HG02885 (cell line): ENCODE measurements around the gene METRN.
"Not testable (repeated sequence)": the region's sequence is repeated elsewhere in the genome, so short reads cannot be mapped to it uniquely, and the experiment has no call there.

ENCODE experiments used
- ATAC-seq: cut with Tn5 transposase; IDR thresholded peaks from one replicate; pipeline ENCODE4 v1.9.1; 2021; ENCODE audit warnings: mild to moderate bottlenecking; ENCODE audit not compliant: unreplicated experiment, poor library complexity

The METRN gene

GRCh38 chr16:733382-734207 is 18.7 kb downstream of the METRN start:
- ATAC-seq = no peak

DNA sequence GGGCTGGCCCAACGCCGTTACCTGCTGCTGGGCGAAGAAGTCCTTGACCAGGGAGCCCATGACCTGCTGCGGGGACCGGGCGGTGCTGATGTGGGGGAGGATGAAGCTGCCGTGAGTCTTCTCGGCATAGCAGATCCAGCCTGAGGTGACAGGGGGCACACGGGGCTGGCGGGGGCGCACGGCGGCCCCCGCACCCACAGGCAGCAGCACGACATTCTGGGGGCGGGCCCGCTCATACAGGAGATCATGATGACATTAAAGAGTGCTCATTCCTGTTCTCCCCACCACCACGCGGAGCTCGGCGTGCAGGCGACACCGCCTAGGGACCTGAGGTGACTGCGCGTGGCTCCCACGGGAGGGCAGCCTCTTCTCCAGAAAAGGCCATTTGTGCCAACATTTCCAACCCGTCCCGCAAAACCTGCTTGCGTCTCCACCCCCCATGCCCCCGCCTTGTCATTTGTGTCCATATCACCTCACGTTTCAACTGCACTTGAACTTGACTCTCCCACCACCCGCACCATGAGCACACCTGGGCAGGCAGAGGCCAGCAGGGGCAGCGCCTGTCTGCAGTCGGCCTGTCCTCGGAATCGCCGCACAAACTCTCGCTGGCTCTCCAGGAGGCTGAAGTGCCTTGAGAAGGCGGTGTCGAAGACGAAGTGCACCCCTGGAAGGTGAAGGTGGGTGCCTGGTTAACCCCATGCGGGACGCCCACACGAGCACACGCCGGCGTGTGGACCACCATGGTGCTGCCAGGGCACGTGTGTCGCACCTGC is 19.5 kb downstream of the METRN start:
- no peak for ATAC-seq

DNA sequence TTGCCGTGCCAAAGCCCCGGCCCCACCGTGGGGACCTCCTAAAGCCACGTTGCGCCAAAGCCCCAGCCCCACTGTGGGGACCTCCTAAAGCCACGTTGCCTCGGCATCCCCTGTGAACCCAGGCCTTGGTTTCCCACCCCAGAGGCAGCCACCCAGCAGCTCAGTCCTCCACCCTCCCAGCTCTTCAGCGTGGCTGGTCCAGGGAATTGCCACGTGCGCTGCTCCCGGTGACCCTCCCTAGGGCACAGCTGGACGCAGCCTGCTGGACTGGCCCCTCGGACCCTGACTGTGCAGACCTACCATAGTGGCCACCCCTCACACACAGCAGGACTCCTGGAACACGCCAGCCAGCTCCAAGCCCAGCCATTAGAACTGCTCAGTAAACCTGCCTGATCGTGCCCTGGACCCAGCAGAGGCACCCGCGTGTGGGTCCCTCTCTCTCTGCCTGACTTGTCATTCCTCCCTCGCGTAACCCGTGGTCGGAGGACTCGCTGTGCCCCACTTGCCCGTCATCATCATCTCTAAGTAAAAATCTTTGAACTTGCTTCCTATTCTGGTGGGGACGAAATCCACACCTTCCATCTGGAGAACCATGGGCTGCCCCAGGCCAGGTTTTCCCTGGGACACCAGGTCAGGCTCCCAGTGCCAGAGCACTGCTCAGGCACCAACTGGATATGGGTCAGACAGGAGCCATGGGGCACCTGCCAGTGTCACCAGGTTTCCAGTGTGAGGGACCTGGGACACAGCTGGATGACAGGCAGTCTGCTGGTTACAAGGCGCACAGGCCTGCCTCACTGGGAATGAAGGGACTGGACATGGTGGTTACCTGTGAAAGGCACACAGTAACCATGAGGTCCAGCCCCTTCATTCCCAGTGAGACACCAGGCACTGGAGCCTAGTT is 20.3 kb downstream of the METRN start:
- ATAC-seq = no peak

DNA sequence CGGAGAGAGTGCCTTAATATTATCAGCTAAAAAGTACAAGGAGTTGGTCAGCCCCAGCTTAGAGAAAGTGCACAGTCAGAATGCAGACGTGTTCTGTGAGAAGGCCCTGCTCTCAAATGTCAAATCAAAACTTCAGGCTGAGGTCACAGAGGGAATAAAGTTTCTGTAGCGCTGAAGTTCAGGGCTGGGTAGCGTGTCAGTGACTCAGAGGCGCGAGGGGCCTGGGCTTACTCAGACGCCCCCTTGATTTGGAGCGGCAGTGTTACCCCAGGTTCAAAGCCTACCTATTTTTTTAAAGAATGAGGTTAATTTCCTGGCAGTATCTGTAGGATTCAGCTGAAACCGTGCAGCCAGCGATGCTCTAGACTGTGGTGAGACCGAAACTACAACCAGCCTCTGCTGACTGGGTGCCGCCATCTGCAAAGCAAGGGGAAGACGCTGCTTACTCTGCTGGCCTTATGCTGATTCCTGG is 21.1 kb downstream of the METRN start:
- peak; percentile 37 for ATAC-seq

- no peak for ATAC-seq
Observed at GRCh38 chr16:736936-737481, 22.1 kb downstream of the METRN start.

- no peak for ATAC-seq
Observed at GRCh38 chr16:739560-740458, 24.9 kb downstream of the METRN start.

DNA sequence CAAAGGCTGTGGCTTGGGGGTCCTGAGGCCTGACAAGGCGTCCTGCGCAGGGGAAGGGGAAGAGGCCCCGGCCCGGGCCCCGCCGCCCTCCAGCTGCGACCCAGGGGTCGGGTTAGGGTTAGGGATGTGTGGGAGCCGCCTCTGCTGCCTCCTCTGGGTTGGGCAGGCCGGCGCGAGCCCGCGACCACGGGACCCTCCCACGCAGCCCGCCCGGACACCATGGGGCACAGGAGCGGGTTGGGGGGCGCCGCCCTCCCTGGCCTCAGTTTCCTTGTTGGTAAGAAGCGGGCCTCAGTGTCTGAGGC is 25.5 kb downstream of the METRN start:
- peak; percentile 4 for ATAC-seq

DNA sequence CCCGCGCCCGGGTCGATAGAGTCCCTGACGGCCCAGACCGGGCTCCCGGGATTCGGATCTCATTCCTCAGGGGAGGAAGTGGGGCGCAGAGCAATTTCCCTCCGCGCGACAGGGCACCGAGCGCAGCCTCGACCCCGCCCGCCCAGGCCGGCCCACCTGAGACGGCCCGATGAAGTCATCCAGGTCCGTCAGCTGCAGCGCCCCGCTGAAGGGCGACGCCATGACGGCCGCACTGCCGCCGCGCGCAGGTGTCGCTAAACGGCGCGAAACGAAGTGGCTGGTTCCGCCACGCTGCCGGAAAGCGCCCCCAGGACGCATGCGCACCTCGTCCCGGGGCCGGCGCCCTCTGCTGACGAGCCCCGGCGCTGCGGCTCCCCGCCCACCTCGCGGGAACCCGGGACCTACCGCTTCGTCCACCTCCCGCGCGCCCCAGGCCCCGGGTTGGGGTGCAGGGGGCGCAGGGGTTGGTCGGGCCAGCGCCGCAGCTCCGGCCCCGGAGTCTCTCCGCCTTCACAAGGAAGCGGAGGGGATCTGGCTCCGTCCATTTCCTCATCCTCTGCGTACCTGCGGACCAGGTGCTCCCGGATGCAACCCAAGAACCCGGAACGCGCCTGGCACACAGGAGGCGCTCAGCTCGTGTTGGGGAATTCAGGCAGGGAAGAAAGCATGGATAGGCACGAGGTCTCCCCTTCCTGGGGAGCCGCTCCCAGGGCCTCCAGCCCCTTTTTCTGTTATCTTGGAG is 26.0 kb downstream of the METRN start, which contains the start of gene CIAO3:
Gene CIAO3 (minus strand): TSS at position 234 of the 742 bp plus-strand sequence. CDS start 12 bp downstream, at position 222.
- ATAC-seq = peak; percentile 73

GRCh38 chr16:741986-742629 is 27.2 kb downstream of the METRN start:
- ATAC-seq = no peak

DNA sequence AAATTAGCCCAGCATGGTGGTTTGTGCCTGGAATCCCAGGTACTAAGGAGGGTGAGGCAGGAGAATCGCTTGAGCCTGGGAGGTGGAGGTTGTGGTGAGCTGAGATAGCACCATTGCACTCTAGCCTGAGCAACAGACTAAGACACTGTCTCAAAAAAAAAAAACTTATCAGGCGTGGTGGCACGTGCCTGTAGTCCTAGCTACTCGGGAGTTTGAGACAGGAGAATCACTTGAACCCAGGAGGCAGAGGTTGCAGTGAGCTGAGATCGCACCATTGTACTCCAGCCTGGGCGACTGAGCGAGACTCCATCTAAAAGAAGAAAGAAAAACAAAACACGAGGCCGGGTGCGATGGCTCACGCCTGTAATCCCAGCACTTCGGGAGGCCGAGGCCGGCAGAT is 28.0 kb downstream of the METRN start:
- ATAC-seq = not testable (repeated sequence)

DNA sequence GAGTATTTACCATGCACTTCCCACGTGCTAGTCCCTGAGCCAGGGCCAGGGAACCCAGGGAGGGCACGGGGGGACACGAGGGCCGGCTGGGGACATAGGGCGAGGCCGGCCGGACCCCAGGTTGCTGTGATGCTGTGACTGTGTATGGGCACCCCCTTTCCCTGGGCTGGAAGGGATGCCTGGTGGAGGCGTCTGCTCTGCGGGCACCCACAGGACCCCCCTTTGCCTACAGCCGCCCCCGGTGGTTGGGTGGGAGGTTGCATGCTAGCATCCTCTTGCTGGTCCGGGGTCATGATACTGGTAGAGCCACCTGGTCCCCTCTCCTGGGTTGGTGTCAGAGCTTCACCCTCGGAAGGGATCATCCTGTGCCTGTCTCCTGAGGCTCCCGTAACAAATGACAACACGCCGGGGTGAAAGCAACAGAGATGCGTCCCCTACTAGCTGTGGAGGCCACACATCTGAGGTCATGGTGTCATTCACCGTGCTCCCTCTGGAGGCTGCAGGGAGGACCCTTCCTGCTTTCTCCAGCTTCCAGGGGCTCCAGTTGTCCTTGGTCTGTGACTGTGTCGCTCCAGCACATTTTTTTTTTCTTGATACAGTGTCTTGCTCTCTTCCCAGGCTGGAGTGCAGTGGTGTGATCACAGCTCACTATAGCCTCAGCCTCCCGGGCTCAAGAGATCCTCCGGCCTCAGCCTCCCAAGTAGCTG is 29.0 kb downstream of the METRN start:
- no peak for ATAC-seq

GRCh38 chr16:745739-746138 is 30.8 kb downstream of the METRN start:
- no peak for ATAC-seq

- ATAC-seq = no peak
Observed at GRCh38 chr16:746637-747036, 31.7 kb downstream of the METRN start.

GRCh38 chr16:747978-748746 is 33.2 kb downstream of the METRN start:
- ATAC-seq = no peak

GRCh38 chr16:749010-749409 is 34.1 kb downstream of the METRN start:
- no peak for ATAC-seq

DNA sequence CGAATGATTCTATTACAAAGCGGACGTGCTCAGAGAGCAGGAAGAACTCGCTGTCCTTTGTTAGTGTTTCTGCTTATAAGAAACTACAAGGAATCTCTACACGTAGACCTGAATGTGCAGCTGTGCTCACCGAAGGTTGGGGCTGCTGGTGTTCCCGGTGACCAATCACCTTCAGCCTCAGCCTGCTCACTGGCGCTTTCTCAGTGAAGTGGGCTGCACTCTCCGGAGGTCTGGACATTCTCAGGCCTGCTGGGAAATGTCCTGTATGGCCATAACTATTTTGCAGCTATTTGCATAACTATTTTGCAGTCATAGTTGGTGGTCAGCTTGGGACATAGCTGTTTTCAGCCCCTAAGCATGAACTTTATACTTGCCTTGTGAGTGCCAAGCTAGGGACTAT is 35.6 kb downstream of the METRN start:
- ATAC-seq = no peak
